ENCODE data around the gene ALDH16A1. TPM values are rescaled to one million over a fixed set of nuclear protein-coding genes. Genes with fewer than 3 reads are reported as not detected.

Gene ALDH16A1
- total and polyA plus RNA-seq, 10 donors, result 38.7 to 99.9 (median 49.9) TPM

DNA sequence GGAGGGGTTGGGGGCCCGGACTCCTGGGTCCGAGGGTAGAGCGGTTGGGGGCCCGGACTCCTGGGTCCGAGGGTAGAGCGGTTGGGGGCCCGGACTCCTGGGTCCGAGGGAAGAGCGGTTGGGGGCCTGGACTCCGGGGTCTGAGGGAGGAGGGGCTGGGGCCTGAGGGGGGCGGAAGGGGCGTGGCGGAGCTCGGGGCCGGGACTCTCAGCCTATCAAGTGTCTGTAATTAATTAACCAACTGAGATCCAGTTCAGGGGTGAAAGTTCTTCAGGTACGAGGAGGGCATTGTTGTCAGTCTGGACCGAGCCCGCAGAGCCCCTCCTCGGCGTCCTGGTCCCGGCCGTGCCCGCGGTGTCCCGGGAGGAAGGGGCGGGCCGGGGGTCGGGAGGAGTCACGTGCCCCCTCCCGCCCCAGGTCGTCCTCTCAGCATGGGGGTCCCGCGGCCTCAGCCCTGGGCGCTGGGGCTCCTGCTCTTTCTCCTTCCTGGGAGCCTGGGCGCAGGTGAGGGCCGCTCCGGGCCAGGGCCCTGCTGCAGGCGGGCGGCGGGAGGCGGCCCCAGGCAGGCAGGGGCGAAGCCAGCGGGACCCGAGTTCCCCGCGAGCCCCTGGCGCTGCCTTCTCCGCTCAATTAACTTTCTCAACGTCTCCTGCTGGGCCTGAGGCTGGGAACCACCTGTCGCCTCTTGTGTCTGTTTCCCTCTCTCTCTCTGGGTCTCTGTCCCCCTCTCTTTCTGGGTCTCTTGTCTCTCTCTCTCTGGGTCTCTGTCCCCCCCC lies 60.1 kb downstream of the ALDH16A1 start:
- WGBS, 5 donors, result 0 to 1% (median 1%) methylated on average over 8 to 50 of the region's 50 CpGs
- peaks cover 30 to 85% (median 60%) of the 10 kb centered on the region in 6 donors for H3K4me1 ChIP-seq
- intact Hi-C loops (cut with DNase I; ENCODE audit: low total_unique reads), result no loop called here
- no peaks in the 10 kb centered on the region for H3K27me3 ChIP-seq (replicated peaks in 1 of 7)
- peak; percentile 31 to 64 (median 40) for TF ChIP-seq POLR2AphosphoS5 (IDR thresholded peaks at IDR 0.05)
- no peak for TF ChIP-seq POLR2A (IDR thresholded peaks at IDR 0.05)
- H3K9me3 ChIP-seq, result no peaks in the 10 kb centered on the region
- DNase-seq, result peak; percentile 91
- peak overlapping the region; percentile 79 to 95 (median 88) for H3K27ac ChIP-seq
- peaks cover 0 to 40% (median 0%) of the 10 kb centered on the region in 6 donors for H3K36me3 ChIP-seq
- H3K4me3 ChIP-seq, result peak overlapping the region; percentile 59 to 92 (median 75)

DNA sequence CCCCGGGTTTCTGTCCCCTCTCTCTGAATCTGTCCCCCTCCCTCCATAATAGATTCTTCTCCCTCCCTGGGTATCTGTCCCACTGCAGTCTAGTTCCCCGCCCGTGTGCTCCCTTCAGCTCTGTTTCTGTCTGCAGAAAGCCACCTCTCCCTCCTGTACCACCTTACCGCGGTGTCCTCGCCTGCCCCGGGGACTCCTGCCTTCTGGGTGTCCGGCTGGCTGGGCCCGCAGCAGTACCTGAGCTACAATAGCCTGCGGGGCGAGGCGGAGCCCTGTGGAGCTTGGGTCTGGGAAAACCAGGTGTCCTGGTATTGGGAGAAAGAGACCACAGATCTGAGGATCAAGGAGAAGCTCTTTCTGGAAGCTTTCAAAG lies 60.7 kb downstream of the ALDH16A1 start:
- DNase-seq, result no peak
- H3K36me3 ChIP-seq, result peaks cover 0 to 45% (median 0%) of the 10 kb centered on the region in 6 donors
- peaks cover 30 to 91% (median 63%) of the 10 kb centered on the region in 6 donors for H3K4me1 ChIP-seq
- H3K27ac ChIP-seq, result peak overlapping the region in 7 of 8 donors; percentile 13 to 95 (median 87)
- intact Hi-C loops (cut with DNase I; ENCODE audit: low total_unique reads), result no loop called here
- WGBS, 5 donors, result 43 to 57% (median 52%) methylated on average over 12 of the region's 12 CpGs
- TF ChIP-seq POLR2AphosphoS5 (IDR thresholded peaks at IDR 0.05) (no peak), POLR2A (IDR thresholded peaks at IDR 0.05) (no peak)
- TF ChIP-seq, protein P1, sequence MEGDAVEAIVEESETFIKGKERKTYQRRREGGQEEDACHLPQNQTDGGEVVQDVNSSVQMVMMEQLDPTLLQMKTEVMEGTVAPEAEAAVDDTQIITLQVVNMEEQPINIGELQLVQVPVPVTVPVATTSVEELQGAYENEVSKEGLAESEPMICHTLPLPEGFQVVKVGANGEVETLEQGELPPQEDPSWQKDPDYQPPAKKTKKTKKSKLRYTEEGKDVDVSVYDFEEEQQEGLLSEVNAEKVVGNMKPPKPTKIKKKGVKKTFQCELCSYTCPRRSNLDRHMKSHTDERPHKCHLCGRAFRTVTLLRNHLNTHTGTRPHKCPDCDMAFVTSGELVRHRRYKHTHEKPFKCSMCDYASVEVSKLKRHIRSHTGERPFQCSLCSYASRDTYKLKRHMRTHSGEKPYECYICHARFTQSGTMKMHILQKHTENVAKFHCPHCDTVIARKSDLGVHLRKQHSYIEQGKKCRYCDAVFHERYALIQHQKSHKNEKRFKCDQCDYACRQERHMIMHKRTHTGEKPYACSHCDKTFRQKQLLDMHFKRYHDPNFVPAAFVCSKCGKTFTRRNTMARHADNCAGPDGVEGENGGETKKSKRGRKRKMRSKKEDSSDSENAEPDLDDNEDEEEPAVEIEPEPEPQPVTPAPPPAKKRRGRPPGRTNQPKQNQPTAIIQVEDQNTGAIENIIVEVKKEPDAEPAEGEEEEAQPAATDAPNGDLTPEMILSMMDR (IDR thresholded peaks at IDR 0.05 in 8 of 11, conservative IDR thresholded peaks at IDR 0.05 in 3 of 11), result no peak
- H3K27me3 ChIP-seq (replicated peaks in 1 of 7), result no peaks in the 10 kb centered on the region
- H3K9me3 ChIP-seq, result no peaks in the 10 kb centered on the region
- peak overlapping the region in 7 of 8 donors; percentile 59 to 92 (median 71) for H3K4me3 ChIP-seq

DNA sequence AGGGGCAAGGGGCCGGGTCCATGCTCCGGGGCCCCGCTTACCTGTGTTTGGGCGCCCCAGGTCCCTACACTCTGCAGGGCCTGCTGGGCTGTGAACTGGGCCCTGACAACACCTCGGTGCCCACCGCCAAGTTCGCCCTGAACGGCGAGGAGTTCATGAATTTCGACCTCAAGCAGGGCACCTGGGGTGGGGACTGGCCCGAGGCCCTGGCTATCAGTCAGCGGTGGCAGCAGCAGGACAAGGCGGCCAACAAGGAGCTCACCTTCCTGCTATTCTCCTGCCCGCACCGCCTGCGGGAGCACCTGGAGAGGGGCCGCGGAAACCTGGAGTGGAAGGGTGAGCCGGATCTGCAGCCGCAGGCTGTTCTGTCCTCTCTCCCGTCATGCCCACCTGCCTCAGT lies 61.1 kb downstream of the ALDH16A1 start:
- H3K4me1 ChIP-seq, result peaks cover 30 to 93% (median 63%) of the 10 kb centered on the region in 6 donors
- WGBS, 5 donors, result 81 to 85% (median 84%) methylated on average over 16 to 21 of the region's 21 CpGs
- intact Hi-C loops (cut with DNase I; ENCODE audit: low total_unique reads), result no loop called here
- H3K27me3 ChIP-seq (replicated peaks in 1 of 7), result no peaks in the 10 kb centered on the region
- H3K36me3 ChIP-seq, result peaks cover 0 to 49% (median 0%) of the 10 kb centered on the region in 6 donors
- H3K9me3 ChIP-seq, result no peaks in the 10 kb centered on the region
- peak overlapping the region in 7 of 8 donors; percentile 13 to 95 (median 87) for H3K27ac ChIP-seq
- H3K4me3 ChIP-seq, result peak overlapping the region in 7 of 8 donors; percentile 59 to 92 (median 71)
- no peak for DNase-seq
- TF ChIP-seq, protein P1 (IDR thresholded peaks at IDR 0.05 in 8 of 11, conservative IDR thresholded peaks at IDR 0.05 in 3 of 11), result no peak
- no peak for TF ChIP-seq POLR2A (IDR thresholded peaks at IDR 0.05)
- no peak for TF ChIP-seq POLR2AphosphoS5 (IDR thresholded peaks at IDR 0.05)

DNA sequence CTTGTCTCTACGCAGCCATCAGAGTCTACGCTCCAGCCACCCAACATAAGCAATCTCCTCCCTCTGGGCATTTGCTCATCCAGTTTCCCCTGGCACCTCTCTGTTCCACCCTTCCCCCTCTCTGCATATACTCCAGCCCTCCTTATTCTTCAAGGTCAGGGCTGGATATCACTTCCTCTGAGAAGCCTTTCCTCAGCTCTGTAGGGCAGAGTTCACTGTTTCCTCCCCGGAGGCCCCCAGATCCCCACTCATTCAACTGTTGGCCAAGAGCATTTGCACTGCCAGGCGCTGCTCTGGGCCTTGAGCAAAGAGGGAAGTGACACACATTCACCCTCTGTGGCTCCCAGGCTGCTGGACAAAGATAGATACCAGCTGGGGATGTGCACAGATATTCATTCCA lies 62.7 kb downstream of the ALDH16A1 start:
- TF ChIP-seq POLR2A (IDR thresholded peaks at IDR 0.05) (no peak), POLR2AphosphoS5 (IDR thresholded peaks at IDR 0.05) (peak in 2 of 3 donors; percentile 54 to 75)
- TF ChIP-seq, protein P1 (IDR thresholded peaks at IDR 0.05 in 8 of 11, conservative IDR thresholded peaks at IDR 0.05 in 3 of 11), result no peak
- H3K4me1 ChIP-seq, result peaks cover 30 to 84% (median 62%) of the 10 kb centered on the region in 6 donors
- peak overlapping the region in 6 of 8 donors; percentile 46 to 93 (median 72) for H3K27ac ChIP-seq
- no peaks in the 10 kb centered on the region for H3K27me3 ChIP-seq (replicated peaks in 1 of 7)
- DNase-seq, result peak; percentile 85
- H3K9me3 ChIP-seq, result no peaks in the 10 kb centered on the region
- intact Hi-C loops (cut with DNase I; ENCODE audit: low total_unique reads), result no loop called here
- 20 to 48% (median 39%) methylated on average over 4 of the region's 4 CpGs for WGBS, 5 donors
- peaks cover 0 to 66% (median 2%) of the 10 kb centered on the region in 6 donors for H3K36me3 ChIP-seq
- H3K4me3 ChIP-seq, result peak overlapping the region in 2 of 8 donors; percentile 71 to 92
